Esophagus squamous epithelium (tissue), 5 donors: ENCODE results near the gene POSTN. TPM values are rescaled to one million over a fixed set of nuclear protein-coding genes. Genes with fewer than 3 reads are reported as not detected.

Source experiments
- DNase-seq: peaks from one replicate; lab custom pipeline; 2025; lab: John Stamatoyannopoulos, UW
- H3K27ac ChIP-seq, 4 donors: fragments of 200-600 bp; sonication (generic); one replicate each; pipeline ENCODE4 v1.5.1; 2016 to 2019; ENCODE audit warnings: mild to moderate bottlenecking in 1 of 4
- H3K27me3 ChIP-seq, 4 donors: fragments of 200-600 bp; sonication (generic); 1 replicate in 3 of 4; 2 replicates in 1 of 4; pipeline versions ENCODE4 v1.5.1 to v1.6.0; 2017 to 2021; ENCODE audit warnings: antibody characterized with exemption in 1 of 4
- H3K36me3 ChIP-seq, 3 donors: fragments of 200-600 bp; sonication (generic); one replicate each; pipeline ENCODE4 v1.5.1; 2016 to 2019
- H3K4me1 ChIP-seq, 3 donors: fragments of 200-600 bp; sonication (generic); one replicate each; pipeline ENCODE4 v1.5.1; 2017 to 2019
- H3K4me3 ChIP-seq, 4 donors: fragments of 200-600 bp; sonication (generic); 1 replicate in 3 of 4; 2 replicates in 1 of 4; pipeline ENCODE4 v1.5.1; 2016 to 2019; ENCODE audit warnings: mild to moderate bottlenecking in 2 of 4, moderate library complexity in 1 of 4
- H3K9me3 ChIP-seq, 3 donors: fragments of 200-600 bp; sonication (generic); one replicate each; pipeline ENCODE4 v1.5.1; 2016 to 2019
- POLR2A ChIP-seq, 4 donors: fragments of 450-650 bp; IDR thresholded peaks; one replicate each; pipeline ENCODE4 v1.6.1; 2017; ENCODE audit warnings: antibody characterized with exemption in 4 of 4, mild to moderate bottlenecking in 4 of 4, moderate library complexity in 3 of 4
- WGBS, 2 donors: methylation state at CpG; one replicate each; pipeline ENCODE4 v1.1.5; 2018; 5-methylcytosine and 5-hydroxymethylcytosine counted together
- intact Hi-C: fragments of 100-400 bp; cut with DNase I; formaldehyde crosslinking; loops from one replicate; pipeline ENCODE4 v1.15.0; 2022
- total RNA-seq, 4 donors: library from RNA; depleted of rRNA; stranded (reverse); fragments of >200 nt; gene quantifications; one replicate each; pipeline ENCODE4 v1.1.0, GENCODE V29; 2016
- TF ChIP-seq, protein P1 (sequence below), 6 experiments: fragments of 450-650 bp in 4 of 6; fragments of 200-600 bp in 2 of 6; sonication (generic) in 2 of 6; IDR thresholded peaks; one replicate each; pipeline ENCODE4 v1.5.1; 2016 to 2019; ENCODE audit warnings: antibody characterized with exemption in 6 of 6, mild to moderate bottlenecking in 4 of 6, moderate library complexity in 4 of 6
- donor health status: DM: yes; HTN: yes; CAD: no.

POSTN gene
- total RNA-seq, 4 donors from 2014 or later: 2.1 to 33.2 (median 11.0) TPM

DNA sequence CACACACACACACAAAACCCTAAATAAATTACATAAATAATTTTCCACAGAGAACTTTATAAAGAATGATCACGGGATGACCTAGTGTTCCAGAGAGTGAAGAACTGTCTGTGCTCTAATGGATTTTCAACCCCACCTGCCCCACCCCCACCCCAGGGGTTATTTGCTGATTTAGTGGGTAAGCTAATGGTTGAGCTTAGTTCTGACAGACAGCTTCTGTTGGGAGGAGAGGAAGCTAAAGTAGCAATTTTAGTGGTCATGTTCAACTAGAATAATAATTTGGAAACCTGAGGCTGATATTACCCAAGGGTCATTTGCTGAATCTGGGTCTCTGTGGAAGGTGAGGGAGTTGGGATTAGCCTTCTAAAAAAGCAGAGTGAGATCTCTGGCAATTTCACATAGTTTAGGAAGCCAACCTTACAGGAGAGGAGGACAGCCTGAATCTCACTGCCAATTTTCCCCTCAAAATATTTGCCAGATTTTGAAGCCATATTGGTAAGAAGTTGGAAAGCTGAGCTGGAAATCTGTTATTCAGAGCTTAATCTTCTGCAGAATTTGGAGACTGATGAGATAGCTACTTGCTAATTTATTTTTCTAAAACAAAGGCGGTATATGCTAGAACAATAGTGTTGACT, 68.7 kb downstream of the POSTN start:
- H3K9me3 ChIP-seq: no peaks in the 10 kb centered on the region
- H3K36me3 ChIP-seq: no peaks in the 10 kb centered on the region
- intact Hi-C loops: no loop called here
- WGBS, 2 donors: 65 to 77% methylated on average over 2 of the region's 2 CpGs
- H3K4me1 ChIP-seq: no peaks in the 10 kb centered on the region
- no peak overlapping the region for H3K4me3 ChIP-seq
- DNase-seq: no peak
- no peak for TF ChIP-seq POLR2A (IDR thresholded peaks at IDR 0.05)
- TF ChIP-seq, protein P1, sequence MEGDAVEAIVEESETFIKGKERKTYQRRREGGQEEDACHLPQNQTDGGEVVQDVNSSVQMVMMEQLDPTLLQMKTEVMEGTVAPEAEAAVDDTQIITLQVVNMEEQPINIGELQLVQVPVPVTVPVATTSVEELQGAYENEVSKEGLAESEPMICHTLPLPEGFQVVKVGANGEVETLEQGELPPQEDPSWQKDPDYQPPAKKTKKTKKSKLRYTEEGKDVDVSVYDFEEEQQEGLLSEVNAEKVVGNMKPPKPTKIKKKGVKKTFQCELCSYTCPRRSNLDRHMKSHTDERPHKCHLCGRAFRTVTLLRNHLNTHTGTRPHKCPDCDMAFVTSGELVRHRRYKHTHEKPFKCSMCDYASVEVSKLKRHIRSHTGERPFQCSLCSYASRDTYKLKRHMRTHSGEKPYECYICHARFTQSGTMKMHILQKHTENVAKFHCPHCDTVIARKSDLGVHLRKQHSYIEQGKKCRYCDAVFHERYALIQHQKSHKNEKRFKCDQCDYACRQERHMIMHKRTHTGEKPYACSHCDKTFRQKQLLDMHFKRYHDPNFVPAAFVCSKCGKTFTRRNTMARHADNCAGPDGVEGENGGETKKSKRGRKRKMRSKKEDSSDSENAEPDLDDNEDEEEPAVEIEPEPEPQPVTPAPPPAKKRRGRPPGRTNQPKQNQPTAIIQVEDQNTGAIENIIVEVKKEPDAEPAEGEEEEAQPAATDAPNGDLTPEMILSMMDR (IDR thresholded peaks at IDR 0.05): no peak
- no peak overlapping the region for H3K27ac ChIP-seq
- no peaks in the 10 kb centered on the region for H3K27me3 ChIP-seq

DNA sequence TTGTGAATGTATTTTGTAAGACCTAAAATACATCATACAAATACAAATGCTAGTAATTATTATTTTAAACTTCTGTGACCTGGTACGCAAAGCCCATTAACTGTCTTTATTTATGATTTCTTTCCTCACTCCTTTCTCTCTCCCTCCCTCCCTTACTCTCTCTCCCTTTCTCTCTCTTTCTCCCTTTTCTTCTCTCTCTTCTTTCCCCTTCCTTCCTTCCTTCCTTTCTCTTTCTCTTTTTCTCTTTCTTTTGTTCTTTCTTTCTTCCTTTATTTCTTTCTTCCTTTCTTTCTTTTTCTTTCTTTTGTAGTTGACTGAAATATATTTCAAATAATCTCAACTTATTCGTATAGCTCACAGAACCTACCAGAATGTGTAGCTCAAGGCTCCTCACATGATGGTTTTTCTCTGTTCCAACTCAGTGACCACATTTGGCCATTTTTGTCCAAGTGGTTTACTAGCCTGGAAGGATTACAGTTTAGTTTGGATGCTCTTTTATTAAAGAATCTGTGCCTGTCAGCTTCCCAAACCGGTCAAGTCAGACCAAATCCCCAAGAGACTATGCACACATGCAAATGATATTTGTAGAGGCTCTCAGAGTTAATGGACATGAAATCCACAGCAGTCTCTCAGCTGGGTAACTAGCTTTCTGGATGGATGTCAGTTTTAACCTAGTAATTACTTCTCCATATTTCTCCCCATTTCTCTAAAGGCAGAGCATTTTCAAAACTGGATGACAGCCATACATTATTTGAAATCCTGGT, 71.7 kb downstream of the POSTN start:
- Histone ChIP-seq H3K27me3 (no peaks in the 10 kb centered on the region), H3K4me3 (no peak overlapping the region), H3K4me1 (no peaks in the 10 kb centered on the region), H3K27ac (no peak overlapping the region), H3K36me3 (no peaks in the 10 kb centered on the region), H3K9me3 (no peaks in the 10 kb centered on the region)
- WGBS, 2 donors: 64 to 71% methylated on average over 3 of the region's 3 CpGs
- no peak for TF ChIP-seq POLR2A (IDR thresholded peaks at IDR 0.05)
- TF ChIP-seq, protein P1 (IDR thresholded peaks at IDR 0.05): no peak
- intact Hi-C loops: no loop called here
- DNase-seq: no peak

DNA sequence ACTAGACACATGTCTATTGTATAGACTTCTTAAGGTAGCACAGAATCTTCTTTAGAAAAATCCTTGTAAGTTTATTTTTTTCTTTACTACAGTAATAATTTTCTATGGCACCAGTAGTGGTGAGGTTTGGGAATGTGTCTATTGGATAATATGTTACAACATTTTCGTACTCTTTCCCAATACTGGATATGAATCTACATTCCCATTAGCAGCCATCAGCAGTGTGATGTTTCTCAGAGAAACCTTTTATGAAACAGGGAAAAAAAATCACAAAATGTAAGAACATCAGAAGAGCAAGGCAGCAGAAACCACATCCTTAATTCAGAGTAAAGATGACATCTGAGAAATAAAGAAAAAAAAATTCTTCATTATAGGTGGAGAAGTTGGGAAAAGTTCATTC, 83.3 kb downstream of the POSTN start:
- H3K4me3 ChIP-seq: no peak overlapping the region
- H3K27me3 ChIP-seq: no peaks in the 10 kb centered on the region
- H3K4me1 ChIP-seq: peaks cover 0 to 11% (median 0%) of the 10 kb centered on the region in 3 donors
- H3K36me3 ChIP-seq: no peaks in the 10 kb centered on the region
- no peak for DNase-seq
- intact Hi-C loops: no loop called here
- WGBS, 2 donors: 96 to 100% methylated on average over 1 of the region's 1 CpG
- TF ChIP-seq, protein P1 (IDR thresholded peaks at IDR 0.05): no peak
- TF ChIP-seq POLR2A (IDR thresholded peaks at IDR 0.05): no peak
- H3K9me3 ChIP-seq: no peaks in the 10 kb centered on the region
- no peak overlapping the region for H3K27ac ChIP-seq
